HG03342 (cell line): ENCODE measurements around the gene RASSF5.

Source experiments
- ATAC-seq: cut with Tn5 transposase; IDR thresholded peaks from one replicate; pipeline ENCODE4 v1.9.1; 2021; ENCODE audit warnings: mild to moderate bottlenecking, moderate library complexity; ENCODE audit not compliant: unreplicated experiment

RASSF5 gene

DNA sequence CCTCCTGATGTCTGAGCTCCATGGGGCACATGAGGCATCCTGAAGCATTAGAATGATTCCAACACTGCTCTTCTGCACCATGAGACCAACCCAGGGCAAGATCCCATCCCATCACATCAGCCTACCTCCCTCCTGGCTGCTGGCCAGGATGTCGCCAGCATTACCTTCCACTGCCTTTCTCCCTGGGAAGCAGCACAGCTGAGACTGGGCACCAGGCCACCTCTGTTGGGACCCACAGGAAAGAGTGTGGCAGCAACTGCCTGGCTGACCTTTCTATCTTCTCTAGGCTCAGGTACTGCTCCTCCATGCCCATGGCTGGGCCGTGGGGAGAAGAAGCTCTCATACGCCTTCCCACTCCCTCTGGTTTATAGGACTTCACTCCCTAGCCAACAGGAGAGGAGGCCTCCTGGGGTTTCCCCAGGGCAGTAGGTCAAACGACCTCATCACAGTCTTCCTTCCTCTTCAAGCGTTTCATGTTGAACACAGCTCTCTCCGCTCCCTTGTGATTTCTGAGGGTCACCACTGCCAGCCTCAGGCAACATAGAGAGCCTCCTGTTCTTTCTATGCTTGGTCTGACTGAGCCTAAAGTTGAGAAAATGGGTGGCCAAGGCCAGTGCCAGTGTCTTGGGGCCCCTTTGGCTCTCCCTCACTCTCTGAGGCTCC is 11.1 kb upstream of the RASSF5 start:
- ATAC-seq, result peak; percentile 63

DNA sequence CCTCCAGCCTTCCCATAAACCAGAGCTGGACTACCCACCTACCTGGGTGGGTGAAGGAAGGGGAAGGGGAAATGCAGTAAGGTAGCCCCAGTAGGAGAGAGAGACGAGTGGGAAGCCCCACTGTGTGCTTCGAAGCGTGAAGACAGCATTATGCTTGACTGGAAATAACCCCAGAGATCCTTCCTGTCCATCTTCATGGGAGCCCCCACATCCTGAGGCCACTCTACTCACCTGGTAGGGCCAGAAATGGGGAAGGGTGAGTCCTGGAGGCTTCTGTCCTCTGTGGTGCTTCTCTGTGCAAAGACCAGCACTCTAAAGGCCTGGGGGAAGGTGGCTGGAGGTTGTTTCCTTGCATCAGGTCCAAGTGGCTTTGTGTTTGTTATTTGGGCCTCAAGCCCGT is 10.0 kb upstream of the RASSF5 start:
- ATAC-seq, result no peak

DNA sequence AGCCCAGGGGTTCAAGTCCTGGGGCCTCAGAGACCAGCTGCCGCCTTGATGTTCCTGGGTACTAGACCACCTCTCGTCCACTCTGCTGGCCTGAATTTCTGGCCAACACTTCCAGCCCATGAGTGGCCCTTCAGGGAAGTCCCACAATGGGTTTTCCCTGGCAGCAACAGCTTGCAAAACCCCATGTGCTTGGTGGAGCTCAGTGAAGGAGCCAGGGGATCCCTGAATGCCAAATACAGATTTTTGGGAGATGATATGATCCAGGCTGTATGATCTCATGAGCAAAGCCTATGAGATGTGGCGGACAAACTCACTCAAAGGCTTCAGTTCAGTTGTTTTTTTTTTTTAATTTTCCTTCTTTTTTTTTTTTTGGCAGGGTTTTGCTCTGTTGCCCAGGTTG is 9.6 kb upstream of the RASSF5 start:
- no peak for ATAC-seq

DNA sequence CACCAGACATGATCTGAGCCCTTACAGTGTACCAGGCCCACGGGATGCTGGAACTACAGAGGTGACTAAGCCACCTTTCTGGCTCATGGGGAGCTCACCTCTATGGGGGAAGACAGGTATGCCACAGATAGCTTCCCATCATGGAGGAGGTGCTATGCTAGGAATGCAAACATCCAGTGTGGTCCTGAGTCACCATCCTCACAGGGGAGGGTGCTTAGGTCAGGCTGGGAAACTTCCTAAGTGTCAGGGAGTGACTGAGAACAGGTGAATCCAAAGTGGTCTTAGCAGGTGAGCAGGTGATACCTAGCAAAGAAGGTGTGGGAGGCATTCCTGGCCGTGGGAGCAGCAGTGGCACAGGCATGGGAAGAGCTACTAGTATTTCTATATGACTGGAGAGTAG is 8.6 kb upstream of the RASSF5 start:
- ATAC-seq, result no peak

DNA sequence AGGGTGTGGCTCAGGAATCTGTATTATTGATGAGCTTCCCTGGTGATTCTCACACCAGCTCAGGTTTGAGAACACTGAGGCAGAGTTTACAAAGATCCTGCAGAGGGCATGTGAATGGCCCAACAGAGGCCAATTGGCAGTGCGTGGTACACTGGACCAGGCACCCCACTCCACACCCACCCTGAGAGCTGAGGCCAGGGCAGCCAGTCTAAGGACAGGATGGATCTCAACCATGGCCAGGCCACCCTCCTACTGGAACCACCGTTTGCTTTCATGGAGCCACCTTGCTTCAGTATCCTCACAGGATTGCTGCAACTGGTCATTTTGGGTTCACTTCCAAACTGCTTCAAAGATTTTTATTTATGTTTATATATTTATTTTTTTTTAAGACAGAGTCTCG is 7.3 kb upstream of the RASSF5 start:
- no peak for ATAC-seq

DNA sequence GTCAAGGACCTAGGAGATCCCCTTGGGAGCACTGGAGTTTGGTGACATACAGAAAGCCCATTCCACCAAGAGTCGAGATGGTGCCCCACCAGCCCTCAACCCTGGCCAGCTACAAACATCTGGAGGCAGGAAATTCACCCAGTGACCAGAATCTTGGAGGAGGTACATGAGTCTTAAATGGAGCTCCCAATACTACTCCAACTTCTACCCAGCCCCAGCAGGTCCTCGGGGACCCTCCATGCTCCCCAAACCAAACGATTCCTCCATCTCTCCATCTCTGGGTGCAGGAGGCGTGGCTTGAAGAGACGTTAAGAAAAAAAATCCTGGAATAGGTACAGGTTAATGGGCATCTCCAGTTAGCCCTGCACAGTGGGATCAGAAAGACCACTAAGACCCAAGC is 5.5 kb upstream of the RASSF5 start:
- ATAC-seq, result no peak

DNA sequence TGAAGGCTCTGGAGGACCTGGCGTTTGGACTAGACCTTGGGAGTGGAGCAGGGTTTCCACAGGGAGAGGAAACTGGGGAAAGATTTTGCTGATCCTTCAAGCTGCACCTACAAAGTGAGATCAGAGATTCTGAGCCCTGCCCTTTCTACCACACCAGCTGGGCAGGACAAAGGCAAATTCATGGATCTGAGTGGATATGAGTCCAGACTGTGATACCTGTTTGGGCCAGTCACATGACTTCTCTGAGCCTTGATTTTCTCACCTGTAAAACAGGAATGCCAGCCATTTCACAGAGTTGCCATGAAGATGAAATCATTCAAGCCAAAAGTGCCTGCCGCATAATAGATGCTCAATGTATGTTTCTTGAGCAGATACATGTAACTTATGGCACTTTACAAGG is 4.9 kb upstream of the RASSF5 start:
- ATAC-seq, result no peak

DNA sequence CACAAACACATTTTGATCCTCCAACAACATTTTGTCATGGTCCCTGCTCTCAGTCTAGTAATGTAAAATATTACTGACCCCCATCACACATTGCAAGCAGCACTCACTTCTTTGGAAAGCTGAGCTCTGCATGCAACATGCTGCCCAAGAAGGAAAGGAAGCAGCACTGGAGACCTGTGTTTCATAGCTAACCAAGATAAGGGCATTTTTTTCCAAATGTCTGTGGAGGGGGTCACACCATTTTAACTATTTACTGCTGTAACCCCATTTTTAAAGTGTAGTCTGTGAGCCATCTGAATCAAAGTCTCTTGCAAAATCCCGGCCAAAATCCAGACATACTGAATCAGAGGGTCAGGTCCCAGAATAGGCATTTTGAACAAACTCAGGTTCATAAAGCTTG is 4.5 kb upstream of the RASSF5 start:
- no peak for ATAC-seq

DNA sequence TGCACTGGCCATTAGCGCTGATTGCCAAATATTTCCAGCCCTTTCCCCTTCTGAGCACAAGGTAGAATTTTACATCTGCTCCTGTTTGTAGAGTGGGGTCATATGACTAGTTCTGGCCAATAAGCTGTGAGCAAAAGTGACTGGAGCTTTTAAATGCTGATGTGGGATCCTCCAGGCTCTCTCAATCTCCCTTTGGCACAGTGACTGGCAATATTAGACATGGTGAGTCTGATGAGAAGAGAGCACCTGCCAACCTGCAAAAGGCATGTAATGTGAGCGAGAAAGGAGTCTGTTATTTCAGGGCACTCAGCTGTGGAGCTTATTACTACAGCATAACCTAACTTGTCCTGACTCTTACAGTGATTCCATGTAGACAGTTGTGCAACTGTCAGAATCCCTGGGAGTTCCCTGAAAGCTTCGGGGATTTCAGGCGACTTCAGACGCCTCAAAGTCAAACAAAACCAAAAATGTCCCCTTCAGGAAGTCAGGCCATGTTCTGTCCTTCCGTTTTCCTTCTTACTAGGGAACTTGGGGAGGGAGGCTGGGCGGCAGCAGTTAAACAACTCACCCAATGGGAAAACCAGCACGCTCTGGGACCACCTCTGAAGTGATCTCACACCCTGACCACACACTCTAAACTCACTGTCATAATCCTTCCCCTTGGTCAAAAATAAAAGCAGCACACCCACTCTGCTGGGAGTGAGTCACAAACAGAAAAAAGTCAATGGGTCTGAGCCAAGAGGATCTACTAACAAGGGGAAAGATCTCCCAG is 3.6 kb upstream of the RASSF5 start:
- peak; percentile 71 for ATAC-seq

DNA sequence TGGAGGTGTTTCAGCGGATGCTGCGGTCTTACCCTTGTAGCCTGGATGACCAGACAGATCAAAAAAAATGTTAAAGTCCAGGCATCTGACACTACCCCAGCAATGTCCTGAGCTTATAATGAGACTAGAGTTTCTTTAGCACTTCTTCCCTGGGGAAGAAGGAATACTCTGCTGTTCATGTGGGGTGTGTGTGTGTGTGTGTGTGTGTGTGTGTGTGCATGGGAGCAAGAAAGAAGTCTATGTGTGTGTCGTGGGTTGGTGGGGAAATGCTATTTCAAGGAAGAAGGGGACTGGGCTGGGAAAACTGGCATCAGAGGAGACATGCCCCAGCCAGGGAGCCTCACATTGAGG is 3.0 kb upstream of the RASSF5 start:
- no peak for ATAC-seq

DNA sequence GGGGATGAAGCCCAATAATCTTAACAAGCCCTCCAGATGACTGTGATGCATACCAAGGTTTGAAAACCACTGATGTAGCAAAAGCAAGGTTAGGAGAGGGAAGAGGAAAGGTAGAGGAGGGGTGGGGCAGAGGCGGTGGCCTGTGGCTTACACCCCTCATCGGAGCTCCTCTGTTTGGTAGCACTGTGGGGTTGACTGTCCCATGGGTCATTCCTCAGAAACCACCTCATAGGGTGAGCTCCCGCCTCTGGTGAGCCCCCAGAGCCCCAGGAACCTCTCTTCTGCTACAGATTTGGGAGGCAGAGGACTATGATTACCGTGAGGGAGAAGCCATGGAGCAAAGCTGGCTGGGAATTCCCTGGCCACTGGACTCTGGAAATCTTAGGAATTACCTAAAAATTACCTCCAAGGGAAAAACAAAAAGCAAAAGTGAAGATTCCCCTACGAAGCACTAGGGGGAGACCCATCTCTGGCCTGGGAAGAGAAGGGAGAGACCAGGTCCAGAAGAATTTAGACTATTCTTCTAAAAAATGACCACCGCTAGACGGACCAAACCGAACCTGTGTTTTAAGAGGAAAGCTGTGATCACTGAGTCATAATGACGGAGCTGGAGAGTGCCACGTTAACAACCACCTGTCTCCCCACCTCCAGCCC is 1.5 kb upstream of the RASSF5 start:
- ATAC-seq, result no peak

DNA sequence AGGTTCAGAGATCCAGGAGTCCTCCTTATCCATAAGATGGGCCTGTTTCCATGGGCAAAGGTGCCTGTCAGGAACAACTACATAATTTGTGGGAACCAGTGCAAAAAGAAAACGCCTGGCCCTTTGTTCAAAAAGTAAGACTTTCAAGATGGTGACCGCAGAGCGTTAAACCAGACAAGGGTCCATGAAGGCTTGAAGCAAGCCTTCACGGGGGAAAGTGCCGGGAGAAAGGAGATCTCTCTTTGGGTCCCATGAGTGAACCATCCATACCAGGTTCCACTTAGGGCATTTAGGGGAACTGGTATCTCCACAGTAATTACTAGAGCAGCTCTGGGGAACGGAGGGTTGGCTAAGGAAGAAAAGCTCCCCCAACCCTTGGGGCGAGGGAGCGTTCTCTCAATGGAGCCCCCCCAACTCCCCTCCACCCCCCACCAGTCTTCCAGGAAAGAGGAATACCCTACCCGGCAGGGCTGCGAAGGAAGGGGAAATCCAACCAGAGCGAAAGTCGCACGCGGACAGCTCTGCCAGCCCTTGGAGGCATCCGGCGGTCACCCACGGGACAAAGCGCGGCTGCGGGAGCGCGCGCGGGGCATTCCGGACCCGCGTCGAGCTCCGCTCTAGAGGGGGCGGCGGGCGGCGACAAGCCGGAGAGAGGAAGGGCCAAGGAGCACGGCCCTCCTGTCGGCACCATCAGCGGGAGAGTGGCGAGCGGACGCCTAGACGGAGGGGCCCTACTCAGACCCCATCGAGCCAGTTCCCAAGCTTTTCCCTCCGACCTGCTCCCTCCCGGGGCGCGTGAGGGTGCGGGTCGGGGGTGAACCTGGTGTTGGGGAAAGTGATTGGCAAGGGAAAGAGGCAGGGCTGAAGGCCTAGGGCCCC is 687 bp upstream of the RASSF5 start:
- peak; percentile 22 for ATAC-seq

DNA sequence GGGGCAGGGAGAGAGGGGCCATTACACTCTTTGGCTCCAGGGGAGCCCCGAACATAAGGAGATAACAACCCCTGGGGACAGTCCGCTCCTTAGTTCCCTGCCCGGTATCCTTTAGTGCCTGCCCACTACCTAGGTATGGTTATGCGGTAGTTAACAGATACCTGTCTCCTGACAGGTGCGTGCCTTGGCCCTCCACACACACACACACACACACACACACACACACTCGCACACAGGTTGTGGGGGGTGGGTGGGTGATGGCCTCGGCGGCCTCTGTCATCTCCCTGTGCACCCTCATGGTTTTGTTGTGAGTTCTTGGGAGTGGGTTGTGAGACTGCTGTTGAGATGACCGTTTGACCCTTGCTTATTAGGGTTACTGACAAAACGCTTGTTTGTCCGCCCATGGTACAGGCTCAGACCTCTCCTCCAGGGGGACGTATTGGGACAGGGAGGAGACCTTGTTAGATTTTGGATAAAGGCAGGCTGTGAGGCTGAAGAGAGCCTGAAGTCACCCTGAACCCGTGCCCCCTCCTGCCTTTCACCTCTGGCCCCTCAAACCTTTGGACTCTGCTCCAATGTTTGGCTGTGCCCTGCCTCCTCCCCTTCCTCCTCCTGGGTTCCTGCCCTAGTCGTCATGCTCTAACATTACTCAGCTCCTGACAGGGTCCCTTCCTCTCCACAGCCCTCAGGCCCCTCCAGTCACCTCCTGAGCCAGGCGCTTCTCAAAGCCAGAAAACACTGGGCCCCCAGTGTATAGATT is 979 bp downstream of the RASSF5 start:
- no peak for ATAC-seq

DNA sequence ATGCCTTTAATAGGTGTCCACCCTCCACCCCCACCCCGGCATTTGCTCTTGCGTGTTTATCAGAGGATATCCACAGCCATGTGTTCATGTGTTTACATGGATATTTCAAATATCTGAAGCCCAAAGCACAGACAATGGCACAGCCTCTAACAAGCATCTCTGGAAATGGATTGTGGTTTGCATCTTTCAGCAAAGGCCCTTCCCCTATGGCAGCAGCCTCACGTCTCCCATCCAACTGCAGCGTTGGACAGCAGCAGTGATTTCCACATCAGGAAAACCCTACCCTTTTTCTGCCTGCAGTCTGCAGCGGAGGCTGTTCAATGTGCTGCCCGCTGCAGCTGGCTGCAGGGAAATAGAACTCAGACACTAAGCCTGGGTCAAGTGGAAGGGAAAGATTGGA is 1.6 kb downstream of the RASSF5 start:
- no peak for ATAC-seq

DNA sequence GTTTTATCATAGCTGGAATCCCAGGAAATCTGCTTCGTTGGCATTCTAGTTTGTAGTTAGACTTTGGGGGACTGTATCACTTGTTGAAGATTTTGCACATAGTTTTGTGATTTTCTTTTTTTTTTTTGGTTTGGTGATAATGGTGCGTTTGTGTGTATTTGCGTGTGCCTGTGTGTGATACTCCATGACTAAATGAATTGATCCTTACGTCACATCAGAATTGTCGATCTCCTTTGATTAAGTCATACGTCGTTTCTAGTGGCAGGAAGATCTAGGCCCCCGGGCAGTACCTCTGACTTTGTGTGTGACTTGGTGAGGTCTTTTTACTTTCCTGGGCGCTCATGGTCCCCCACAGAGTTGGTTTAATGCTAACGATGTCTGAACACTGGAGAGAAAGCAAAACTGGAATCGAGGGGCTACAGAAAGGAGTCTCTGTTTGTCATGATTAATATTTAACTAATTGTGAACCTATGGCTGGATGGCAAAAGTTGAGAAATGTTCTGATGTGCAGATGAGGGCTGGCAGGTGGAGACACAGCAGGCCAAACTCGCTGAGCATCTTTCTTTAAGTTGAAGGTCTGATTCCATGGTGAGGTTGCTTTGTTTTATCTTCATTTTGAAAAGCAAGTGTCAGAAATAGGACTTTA is 2.4 kb downstream of the RASSF5 start:
- ATAC-seq, result no peak

DNA sequence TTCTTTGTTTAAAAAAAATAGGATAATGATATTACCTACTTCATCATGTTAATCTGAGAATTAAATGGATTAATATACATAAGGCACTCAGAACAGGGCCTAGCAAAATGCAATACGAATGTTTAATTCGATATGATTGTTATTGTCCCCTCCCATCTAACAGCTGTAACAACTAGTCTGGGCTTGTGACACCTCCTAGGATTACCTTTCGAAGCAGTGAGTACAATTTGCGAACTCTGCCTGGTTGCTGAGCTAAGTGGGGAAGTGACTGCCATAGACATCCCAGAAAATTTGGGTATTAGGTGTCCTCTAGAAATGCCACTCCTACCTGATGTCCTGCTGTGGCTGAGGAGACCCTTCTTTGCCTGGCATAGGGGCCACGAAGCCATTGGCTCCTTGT is 3.0 kb downstream of the RASSF5 start:
- no peak for ATAC-seq

DNA sequence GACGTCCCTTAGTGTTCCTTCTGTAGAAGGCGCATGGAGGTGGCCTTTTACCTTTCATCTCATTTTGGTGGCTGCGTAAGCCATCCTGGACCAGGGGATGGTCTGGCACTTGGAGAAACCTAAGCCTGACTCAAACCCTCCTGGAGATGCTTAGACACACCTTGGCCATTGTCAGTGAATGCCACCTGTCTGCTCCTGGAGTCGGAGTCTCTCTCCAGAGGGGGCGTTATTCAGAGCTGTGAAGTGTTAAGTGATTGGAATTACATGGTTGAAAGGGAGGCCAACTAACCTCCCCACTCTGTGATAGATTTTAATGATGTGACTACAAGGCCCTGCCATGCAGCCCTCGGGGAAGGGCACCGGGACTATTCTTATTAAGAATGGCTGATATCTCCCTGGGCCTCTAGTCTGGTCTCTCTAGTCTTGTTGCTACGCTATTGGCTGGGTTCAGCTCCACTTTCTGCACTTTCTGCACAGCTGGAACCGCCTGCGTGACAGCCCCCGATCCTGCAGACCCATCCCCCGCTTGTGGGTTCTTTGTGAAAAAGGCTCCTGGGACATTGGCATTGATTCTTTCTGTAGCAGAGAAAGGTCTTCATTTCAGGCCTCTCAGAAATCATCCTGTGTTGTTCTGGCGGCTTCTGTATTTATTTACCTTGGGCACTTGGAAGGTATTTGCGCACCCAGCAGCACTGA is 4.2 kb downstream of the RASSF5 start:
- ATAC-seq, result no peak

DNA sequence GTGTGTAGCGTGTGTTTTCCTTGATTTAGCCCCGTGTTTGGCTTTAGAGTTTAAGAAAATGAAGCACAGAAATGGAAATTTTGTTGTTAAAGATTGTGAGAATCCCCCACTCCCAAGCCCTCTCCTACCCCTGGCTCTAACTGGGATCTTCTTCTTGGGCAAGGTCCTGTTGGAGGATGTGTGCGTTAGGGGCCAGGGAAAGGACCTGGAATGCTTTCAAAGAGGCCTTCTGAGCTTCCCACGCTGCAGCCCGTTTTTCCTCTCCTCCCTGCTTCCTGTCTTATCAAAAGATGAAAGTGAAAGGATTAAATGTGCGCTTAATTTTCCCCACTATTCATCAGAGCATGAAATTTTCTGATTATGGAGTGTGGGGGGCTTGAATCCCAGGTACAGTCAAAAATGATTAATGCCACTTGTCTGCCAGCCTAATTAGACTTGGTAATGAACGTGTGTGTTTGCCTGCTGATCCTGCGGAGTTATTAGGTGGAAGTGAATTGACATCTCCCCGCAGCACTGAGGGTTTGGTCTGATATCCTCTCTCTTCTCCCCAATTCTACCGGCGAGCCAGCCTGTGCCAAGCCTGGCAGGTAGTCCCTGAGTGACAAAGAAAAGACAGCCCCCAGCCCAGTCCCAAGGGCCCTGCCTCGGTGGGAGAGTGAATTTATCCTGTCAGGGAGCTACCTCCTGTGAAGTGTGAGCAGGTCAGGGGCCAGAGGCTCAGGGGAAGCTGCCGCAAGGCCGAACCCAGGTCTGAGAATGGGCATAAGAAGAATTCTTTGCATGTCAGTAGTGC is 4.9 kb downstream of the RASSF5 start:
- no peak for ATAC-seq

DNA sequence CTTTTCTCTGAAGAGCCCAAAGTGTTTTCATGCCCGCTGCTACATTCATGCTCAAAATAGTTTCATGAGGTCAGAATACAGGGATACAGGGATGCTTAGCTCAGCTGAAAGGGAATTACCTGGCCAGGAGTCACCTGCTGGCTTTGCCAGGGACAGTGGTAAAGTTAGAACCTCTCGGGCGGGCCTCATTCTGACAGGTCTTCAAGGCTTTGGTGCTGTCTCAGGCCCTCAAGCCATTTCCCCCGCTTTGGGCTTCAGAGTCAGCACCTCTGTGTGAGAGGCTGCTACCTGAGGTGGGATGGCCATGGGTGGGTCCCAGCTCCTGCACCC is 5.5 kb downstream of the RASSF5 start:
- ATAC-seq, result no peak
